Stomach smooth muscle (tissue), 2 donors: ENCODE measurements around the gene E2F1.

Experiments used
- H3K27ac ChIP-seq: one replicate; pipeline ENCODE4 v1.7.0; 2013; ENCODE audit warnings: mild to moderate bottlenecking, low read length, inconsistent platforms
- H3K27me3 ChIP-seq, 2 donors: one replicate each; pipeline ENCODE4 v1.7.0; 2013; ENCODE audit warnings: low read length in 2 of 2; ENCODE audit not compliant: insufficient read depth in 2 of 2, control insufficient read depth in 1 of 2
- H3K36me3 ChIP-seq, 2 donors: one replicate each; pipeline ENCODE4 v1.7.0; 2013; ENCODE audit warnings: low read length in 2 of 2; ENCODE audit not compliant: control insufficient read depth in 2 of 2, insufficient read depth in 2 of 2
- H3K4me1 ChIP-seq: one replicate; pipeline ENCODE4 v1.7.0; 2013; ENCODE audit warnings: low read length; ENCODE audit not compliant: control insufficient read depth, insufficient read depth
- H3K4me3 ChIP-seq, 2 donors: one replicate each; pipeline ENCODE4 v1.7.0; 2013; ENCODE audit warnings: low read length in 2 of 2
- H3K9ac ChIP-seq, 2 donors: one replicate each; pipeline ENCODE4 v1.7.0; 2013; ENCODE audit warnings: low read length in 2 of 2, mild to moderate bottlenecking in 1 of 2
- H3K9me3 ChIP-seq, 2 donors: one replicate each; pipeline ENCODE4 v1.7.0; 2013; ENCODE audit warnings: low read length in 2 of 2; ENCODE audit not compliant: control insufficient read depth in 2 of 2
- donor health status: healthy.
- donor health status: Pancreatic carcinoma.

The E2F1 gene

GRCh38 chr20:33660685-33661058, 25.5 kb downstream of the E2F1 start:
- H3K9me3 ChIP-seq = no peaks in the 10 kb centered on the region
- H3K4me1 ChIP-seq = peaks cover 22% of the 10 kb centered on the region
- no peak overlapping the region for H3K4me3 ChIP-seq
- no peak overlapping the region for H3K27ac ChIP-seq
- H3K9ac ChIP-seq = no peak overlapping the region
- H3K36me3 ChIP-seq = peaks cover 14 to 17% of the 10 kb centered on the region in 2 donors
- H3K27me3 ChIP-seq = no peaks in the 10 kb centered on the region

GRCh38 chr20:33660035-33660684, 26.0 kb downstream of the E2F1 start:
- Histone ChIP-seq H3K4me1 (peaks cover 22% of the 10 kb centered on the region), H3K9me3 (no peaks in the 10 kb centered on the region), H3K9ac (no peak overlapping the region), H3K4me3 (no peak overlapping the region), H3K27ac (no peak overlapping the region), H3K36me3 (peaks cover 14 to 17% of the 10 kb centered on the region in 2 donors), H3K27me3 (no peaks in the 10 kb centered on the region)

- Histone ChIP-seq H3K36me3 (peaks cover 14 to 17% of the 10 kb centered on the region in 2 donors), H3K9ac (no peak overlapping the region), H3K9me3 (no peaks in the 10 kb centered on the region), H3K4me3 (no peak overlapping the region), H3K27me3 (no peaks in the 10 kb centered on the region), H3K4me1 (peaks cover 22% of the 10 kb centered on the region), H3K27ac (no peak overlapping the region)
Measured at GRCh38 chr20:33659341-33660034, 26.7 kb downstream of the E2F1 start.

- Histone ChIP-seq H3K4me3 (no peak overlapping the region), H3K9me3 (no peaks in the 10 kb centered on the region), H3K4me1 (peaks cover 18% of the 10 kb centered on the region), H3K27me3 (no peaks in the 10 kb centered on the region), H3K9ac (no peak overlapping the region), H3K27ac (no peak overlapping the region), H3K36me3 (peaks cover 14 to 17% of the 10 kb centered on the region in 2 donors)
Measured at GRCh38 chr20:33658929-33659328, 27.3 kb downstream of the E2F1 start.

- Histone ChIP-seq H3K9me3 (no peaks in the 10 kb centered on the region), H3K27me3 (no peaks in the 10 kb centered on the region), H3K9ac (no peak overlapping the region), H3K4me3 (no peak overlapping the region), H3K4me1 (peaks cover 18% of the 10 kb centered on the region), H3K27ac (no peak overlapping the region), H3K36me3 (peaks cover 14 to 17% of the 10 kb centered on the region in 2 donors)
Measured at GRCh38 chr20:33658510-33658909, 27.7 kb downstream of the E2F1 start.

- Histone ChIP-seq H3K9ac (no peak overlapping the region), H3K27me3 (no peaks in the 10 kb centered on the region), H3K9me3 (no peaks in the 10 kb centered on the region), H3K4me1 (peaks cover 20% of the 10 kb centered on the region), H3K4me3 (no peak overlapping the region), H3K27ac (no peak overlapping the region), H3K36me3 (peaks cover 14 to 17% of the 10 kb centered on the region in 2 donors)
Measured at GRCh38 chr20:33657704-33658095, 28.5 kb downstream of the E2F1 start.

GRCh38 chr20:33656783-33657703, 29.1 kb downstream of the E2F1 start:
- H3K9me3 ChIP-seq = no peaks in the 10 kb centered on the region
- H3K4me3 ChIP-seq = no peak overlapping the region
- no peak overlapping the region for H3K9ac ChIP-seq
- H3K27me3 ChIP-seq = no peaks in the 10 kb centered on the region
- peaks cover 14 to 17% of the 10 kb centered on the region in 2 donors for H3K36me3 ChIP-seq
- H3K27ac ChIP-seq = no peak overlapping the region
- peaks cover 14% of the 10 kb centered on the region for H3K4me1 ChIP-seq

- peaks cover 14 to 17% of the 10 kb centered on the region in 2 donors for H3K36me3 ChIP-seq
- H3K27ac ChIP-seq = no peak overlapping the region
- no peaks in the 10 kb centered on the region for H3K27me3 ChIP-seq
- no peak overlapping the region for H3K9ac ChIP-seq
- H3K4me3 ChIP-seq = no peak overlapping the region
- no peaks in the 10 kb centered on the region for H3K9me3 ChIP-seq
- peaks cover 12% of the 10 kb centered on the region for H3K4me1 ChIP-seq
Measured at GRCh38 chr20:33656010-33656782, 30.0 kb downstream of the E2F1 start.

GRCh38 chr20:33655164-33655563, 31.0 kb downstream of the E2F1 start:
- Histone ChIP-seq H3K4me1 (peaks cover 12% of the 10 kb centered on the region), H3K36me3 (peaks cover 11 to 17% of the 10 kb centered on the region in 2 donors), H3K27ac (no peak overlapping the region), H3K27me3 (no peaks in the 10 kb centered on the region), H3K9me3 (no peaks in the 10 kb centered on the region), H3K4me3 (no peak overlapping the region), H3K9ac (no peak overlapping the region)

GRCh38 chr20:33654680-33655161, 31.5 kb downstream of the E2F1 start:
- Histone ChIP-seq H3K9ac (no peak overlapping the region), H3K36me3 (peaks cover 7 to 16% of the 10 kb centered on the region in 2 donors), H3K9me3 (no peaks in the 10 kb centered on the region), H3K4me1 (peaks cover 12% of the 10 kb centered on the region), H3K27me3 (no peaks in the 10 kb centered on the region), H3K4me3 (no peak overlapping the region), H3K27ac (no peak overlapping the region)
